EL (cell line): ENCODE measurements around the gene DGKG.
A peak's percentile ranks its signal among the peaks of the same experiment; 100 is the strongest.

Experiments
- DNase-seq: peaks from one replicate; pipeline ENCODE4 v3.0.0-alpha.2; 2016

DGKG gene

GRCh38 chr3:186236357-186237020 lies 125.5 kb downstream of the DGKG start:
- no peak for DNase-seq

- no peak for DNase-seq
Observed at GRCh38 chr3:186235554-186235953, 126.5 kb downstream of the DGKG start.

- no peak for DNase-seq
Observed at GRCh38 chr3:186234152-186234551, 127.9 kb downstream of the DGKG start.

- DNase-seq: no peak
Observed at GRCh38 chr3:186226482-186226881, 135.6 kb downstream of the DGKG start.

DNA sequence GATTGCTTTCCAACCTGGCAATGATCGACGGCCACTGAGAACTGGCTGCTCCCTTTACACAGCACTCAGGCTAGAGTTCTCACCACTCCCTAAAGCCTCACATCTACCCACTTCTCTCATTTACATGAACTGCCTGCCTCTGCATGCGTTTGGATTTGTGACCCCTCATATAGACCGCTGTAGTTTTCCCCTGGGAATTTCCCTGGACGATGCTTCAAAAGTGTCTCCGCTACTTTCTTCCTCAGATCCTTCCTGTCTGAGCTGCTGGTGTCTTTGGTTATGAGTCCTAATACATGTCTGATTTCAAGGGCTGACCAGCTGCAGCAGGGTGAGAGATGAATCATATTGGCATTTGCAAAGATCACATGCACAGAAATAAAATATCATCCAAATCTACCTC lies 136.4 kb downstream of the DGKG start:
- DNase-seq: no peak

DNA sequence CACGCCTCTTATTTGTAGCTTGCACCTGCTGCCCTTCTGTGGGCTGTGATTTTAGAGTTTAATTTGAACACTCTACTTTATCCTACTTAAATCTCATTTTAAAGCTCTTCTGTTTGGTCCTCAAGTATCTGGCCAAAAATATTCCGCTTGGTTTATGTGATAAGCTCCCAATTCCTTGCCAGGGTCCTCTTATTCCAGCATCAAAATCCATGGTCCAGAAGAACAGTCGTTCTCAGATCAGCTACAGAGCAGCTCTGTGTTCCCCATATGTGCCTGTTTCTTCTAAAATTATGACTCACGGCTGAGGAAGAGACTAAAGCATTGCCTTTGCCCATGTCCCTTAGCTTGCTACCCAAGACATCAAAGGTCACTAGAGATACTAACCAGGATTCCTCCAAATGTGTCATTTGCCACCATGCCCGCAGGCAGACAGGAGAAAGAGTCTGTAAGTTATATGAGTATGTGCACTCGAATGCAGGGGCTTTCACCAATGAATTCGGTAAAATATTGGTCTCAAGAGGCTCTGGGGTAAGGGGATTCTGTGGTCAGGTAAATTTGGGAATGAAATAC lies 137.9 kb downstream of the DGKG start:
- DNase-seq: no peak

DNA sequence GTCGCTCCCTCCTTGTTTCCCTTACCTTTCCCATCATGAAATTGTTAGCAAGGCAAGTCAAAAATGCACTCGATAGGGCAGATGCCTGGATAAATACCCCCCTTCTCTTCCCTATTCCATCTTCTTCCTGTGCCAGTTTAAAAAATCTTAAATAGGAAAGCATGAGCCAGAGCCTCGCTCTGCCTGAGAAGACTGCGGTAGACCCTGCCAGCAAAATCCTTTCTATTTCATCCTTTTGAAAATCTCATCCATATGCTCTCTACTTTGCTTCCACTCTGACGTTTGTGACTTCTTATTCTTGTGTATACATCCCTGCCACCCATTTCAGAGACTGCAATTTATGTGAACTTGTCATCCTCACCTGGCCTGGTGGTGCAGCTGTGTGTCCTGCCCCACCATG lies 138.6 kb downstream of the DGKG start:
- DNase-seq: no peak

DNA sequence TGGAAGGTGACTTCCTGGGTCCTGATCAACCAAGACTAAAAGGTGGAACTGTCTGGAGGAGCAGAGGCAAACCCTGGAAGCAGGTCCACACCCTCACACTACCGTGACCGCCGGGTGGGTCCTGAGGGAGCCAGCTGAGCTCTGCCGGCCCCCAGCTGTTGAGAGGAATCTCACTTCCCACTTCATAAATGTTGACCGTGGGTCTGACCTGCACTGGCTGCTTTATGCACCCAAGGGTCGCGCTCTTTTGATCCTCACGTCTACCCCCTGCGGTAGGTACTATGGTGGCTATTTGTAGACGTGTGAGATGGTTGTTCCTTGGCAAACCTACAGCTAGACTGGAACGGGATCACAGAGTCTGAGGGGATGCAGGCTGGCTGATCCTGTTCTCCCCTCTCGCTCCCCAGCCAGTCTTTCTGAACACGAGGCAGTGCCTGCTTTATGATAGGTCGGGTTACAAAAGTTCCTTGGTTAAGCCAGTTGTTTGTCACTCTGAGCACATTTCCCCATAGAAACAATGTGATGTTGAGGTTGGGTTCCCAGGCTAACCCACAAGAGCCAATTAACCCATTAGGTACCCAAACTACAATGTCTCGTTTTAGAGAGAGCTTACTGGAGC lies 140.2 kb downstream of the DGKG start:
- no peak for DNase-seq

- no peak for DNase-seq
Observed at GRCh38 chr3:186220911-186221645, 141.0 kb downstream of the DGKG start.

DNA sequence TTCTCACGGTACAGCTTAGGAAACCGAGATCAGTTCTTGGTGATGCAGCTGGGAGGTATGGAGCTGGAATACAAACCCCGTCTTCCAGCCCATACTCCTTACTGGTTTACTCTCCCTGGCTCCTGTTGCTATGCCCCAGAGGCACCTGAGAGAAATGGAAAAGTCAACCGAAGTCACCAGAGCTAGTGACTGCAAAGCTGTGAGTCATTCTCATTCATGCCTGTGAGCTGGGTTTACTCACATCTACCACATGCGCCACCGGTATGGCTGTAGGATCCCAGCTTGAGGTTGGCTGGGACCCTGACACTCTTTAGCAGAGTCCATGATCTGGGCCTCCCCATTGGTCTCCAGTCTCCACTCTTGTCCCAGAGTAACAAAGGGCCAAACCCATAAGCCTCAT lies 141.7 kb downstream of the DGKG start:
- peak; percentile 16 for DNase-seq

GRCh38 chr3:186219211-186219638 lies 142.8 kb downstream of the DGKG start:
- DNase-seq: no peak

DNA sequence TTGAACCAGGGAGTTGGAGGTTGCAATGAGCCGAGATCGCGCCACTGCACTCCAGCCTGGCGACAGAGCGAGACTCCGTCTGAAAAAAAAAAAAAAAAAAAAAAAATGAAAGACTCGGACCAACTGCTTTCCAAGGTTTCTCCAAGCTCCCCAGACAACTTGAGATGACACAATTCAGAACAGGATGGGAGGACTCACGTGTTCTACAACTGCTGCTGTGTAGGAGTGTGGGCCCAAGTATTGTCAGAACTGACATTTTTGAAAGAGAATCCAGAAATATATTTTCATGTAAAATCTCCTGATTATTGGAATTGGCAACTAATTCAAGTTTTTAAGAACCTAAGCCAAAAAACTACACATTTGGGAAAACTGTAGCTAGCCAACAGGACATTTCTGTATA lies 143.6 kb downstream of the DGKG start:
- DNase-seq: no peak

GRCh38 chr3:186217820-186218164 lies 144.2 kb downstream of the DGKG start:
- DNase-seq: no peak

- DNase-seq: no peak
Observed at GRCh38 chr3:186216900-186217819, 144.9 kb downstream of the DGKG start.

DNA sequence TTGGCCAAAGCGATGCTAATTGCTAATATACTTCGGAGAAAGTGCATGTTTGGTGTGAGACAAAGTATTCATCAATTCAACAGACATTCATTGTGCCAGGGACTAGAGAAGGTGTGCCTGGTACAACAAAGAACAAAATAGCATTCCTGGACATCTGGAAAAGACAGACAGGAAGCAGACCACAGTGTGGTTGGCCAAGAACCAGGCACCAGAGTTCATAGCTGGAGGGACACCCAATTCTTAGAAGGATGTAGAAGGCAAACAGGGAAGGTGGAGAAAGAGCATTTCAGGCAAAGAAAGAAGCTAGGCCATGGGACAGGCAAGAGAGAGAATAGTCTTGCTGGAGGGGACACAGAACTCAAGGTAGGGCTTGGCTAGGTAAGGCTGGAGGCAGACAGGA lies 147.4 kb downstream of the DGKG start:
- no peak for DNase-seq

- peak; percentile 45 for DNase-seq
Observed at GRCh38 chr3:186213946-186214345, 148.1 kb downstream of the DGKG start.

DNA sequence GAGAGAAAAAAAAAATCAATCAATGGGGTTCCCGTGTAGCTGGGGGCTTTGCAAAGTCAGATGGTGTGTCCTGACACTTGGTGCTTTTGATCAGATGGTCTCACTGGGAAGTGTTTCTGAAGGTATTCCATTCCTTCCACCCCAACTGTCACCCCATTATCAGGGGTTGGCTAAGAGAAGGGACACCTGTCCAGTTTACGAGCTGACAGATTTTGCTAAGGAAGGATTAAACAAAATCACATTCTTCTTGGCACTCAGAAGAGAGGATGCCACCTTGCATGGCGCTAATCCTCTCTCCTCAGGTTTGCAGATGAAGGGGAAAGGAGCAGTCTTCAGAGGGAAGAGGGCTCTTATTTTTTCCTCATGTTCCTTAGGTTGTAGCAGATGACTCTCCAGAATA lies 149.4 kb downstream of the DGKG start:
- DNase-seq: no peak

DNA sequence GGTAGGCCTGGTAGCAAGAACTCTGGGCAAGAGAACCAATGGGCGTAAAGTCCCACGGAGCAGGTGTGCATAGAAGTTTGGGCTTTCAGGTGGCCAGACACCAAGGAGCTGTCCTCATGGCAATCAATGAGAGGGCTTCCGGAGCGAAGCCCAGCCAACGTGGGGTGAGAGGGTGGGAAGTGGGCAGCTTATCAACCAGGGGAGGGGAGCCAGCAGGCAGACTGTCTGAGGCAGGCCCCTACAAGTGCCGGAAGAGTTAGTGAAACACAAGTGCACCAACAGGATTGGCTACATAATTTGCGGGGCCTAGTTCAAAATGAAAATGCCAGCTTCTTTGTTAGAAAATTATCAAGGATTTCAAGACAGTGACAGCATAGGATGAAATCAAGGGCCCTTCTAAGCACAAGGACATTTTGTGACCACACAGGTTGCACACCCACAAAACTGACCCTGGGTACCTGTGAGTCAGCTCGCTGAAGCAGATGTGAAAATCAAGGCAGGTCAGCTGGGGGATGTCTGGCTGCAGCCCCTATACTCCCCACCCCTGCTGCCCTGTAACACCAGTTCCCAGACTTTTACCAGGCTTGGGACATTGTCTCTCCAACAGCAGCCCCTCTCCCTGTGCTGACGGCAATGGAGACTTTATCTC lies 151.1 kb downstream of the DGKG start:
- no peak for DNase-seq

GRCh38 chr3:186209810-186210752 lies 152.0 kb downstream of the DGKG start:
- DNase-seq: peak; percentile 68

GRCh38 chr3:186208296-186208989 lies 153.6 kb downstream of the DGKG start:
- DNase-seq: no peak

- DNase-seq: no peak
Observed at GRCh38 chr3:186207515-186207914, 154.5 kb downstream of the DGKG start.
